HCT116 (cell line): ENCODE measurements around the gene PPP2R5A.
"Not testable (repeated sequence)": the region's sequence is repeated elsewhere in the genome, so short reads cannot be mapped to it uniquely, and the experiment has no call there.

Source experiments
- CEBPB ChIP-seq: IDR thresholded peaks from 2 replicates; pipeline ENCODE4 v1.6.1; 2012; ENCODE audit warnings: low read depth
- CTCF ChIP-seq, 3 experiments: fragments of 200-600 bp in 1 of 3; sonication (generic) in 1 of 3; IDR thresholded peaks in 2 of 3; conservative IDR thresholded peaks in 1 of 3; 2 replicates each; pipeline ENCODE4 v1.5.1; 2012 to 2017; ENCODE audit warnings: low read depth in 2 of 3, low read length in 2 of 3, antibody characterized with exemption in 1 of 3, borderline replicate concordance in 1 of 3, control low read depth in 1 of 3, mild to moderate bottlenecking in 1 of 3, mixed read lengths in 1 of 3, mixed run types in 1 of 3, moderate library complexity in 1 of 3; ENCODE audit not compliant: insufficient read depth in 1 of 3
- ELF1 ChIP-seq: IDR thresholded peaks from 2 replicates; pipeline ENCODE4 v1.6.1; 2012; ENCODE audit warnings: low read depth, borderline replicate concordance
- EZH2 ChIP-seq: fragments of 200-600 bp; sonication (generic); IDR thresholded peaks from 2 replicates; pipeline ENCODE4 v1.6.1; 2017; ENCODE audit warnings: antibody characterized with exemption, mixed run types
- EZH2phosphoT487 ChIP-seq: fragments of 200-600 bp; IDR thresholded peaks from 2 replicates; pipeline ENCODE4 v1.6.1; 2018; ENCODE audit warnings: antibody characterized with exemption, borderline replicate concordance
- JUND ChIP-seq: IDR thresholded peaks from 2 replicates; pipeline ENCODE4 v1.6.1; 2012
- POLR2A ChIP-seq: IDR thresholded peaks from 2 replicates; pipeline ENCODE4 v1.7.0; 2011; ENCODE audit warnings: borderline replicate concordance; ENCODE audit not compliant: insufficient read depth, insufficient read length; ENCODE audit errors: extremely low read depth
- POLR2AphosphoS5 ChIP-seq: IDR thresholded peaks from 2 replicates; pipeline ENCODE4 v1.6.1; 2011; ENCODE audit warnings: mild to moderate bottlenecking, low read depth, low read length, moderate library complexity
- RAD21 ChIP-seq: IDR thresholded peaks from 2 replicates; pipeline ENCODE4 v1.6.1; 2012; ENCODE audit warnings: low read depth, mild to moderate bottlenecking
- REST ChIP-seq: IDR thresholded peaks from 2 replicates; pipeline ENCODE4 v1.6.1; 2012; ENCODE audit warnings: low read depth
- SP1 ChIP-seq: IDR thresholded peaks from 2 replicates; pipeline ENCODE4 v1.6.1; 2012; ENCODE audit warnings: low read depth
- YY1 ChIP-seq: IDR thresholded peaks from 2 replicates; pipeline ENCODE4 v1.6.1; 2011; ENCODE audit warnings: low read length, low read depth, moderate library complexity, mild to moderate bottlenecking; ENCODE audit not compliant: insufficient replicate concordance; ENCODE audit errors: extremely low read depth
- ZBTB33 ChIP-seq: IDR thresholded peaks from 2 replicates; pipeline ENCODE4 v1.6.1; 2011; ENCODE audit warnings: mild to moderate bottlenecking, low read length, moderate library complexity; ENCODE audit not compliant: insufficient replicate concordance; ENCODE audit errors: extremely low read depth
- ZFX ChIP-seq: fragments of 450-650 bp; IDR thresholded peaks from 2 replicates; pipeline ENCODE4 v1.6.1; 2017

GRCh38 chr1:212287995-212288394 is 2.8 kb downstream of the PPP2R5A start:
- TF ChIP-seq CTCF (IDR thresholded peaks at IDR 0.05 in 2 of 3, conservative IDR thresholded peaks at IDR 0.05 in 1 of 3; ENCODE audit: borderline replicate concordance in 1 of 3, insufficient read depth in 1 of 3, low read depth in 2 of 3, low read length in 2 of 3); ZFX; ELF1; POLR2A; JUND; ZBTB33; CEBPB; EZH2phosphoT487; EZH2; POLR2AphosphoS5; SP1; REST; RAD21; YY1: not testable (repeated sequence)
